ENCODE measurements around the gene COPS4. TPM values are rescaled to one million over a fixed set of nuclear protein-coding genes. Genes with fewer than 3 reads are reported as not detected.

The COPS4 gene
- total RNA-seq, 1 donor from 2014 or later: 27.0 TPM

- H3K4me3 ChIP-seq (ENCODE audit: low read depth, low read length): no peak overlapping the region
- DNase-seq (ENCODE audit: low read depth): no peak
- no peak for TF ChIP-seq CTCF (conservative IDR thresholded peaks at IDR 0.05; ENCODE audit: low read depth, low read length)
Observed at GRCh38 chr4:83096397-83096796, 61.4 kb downstream of the COPS4 start.

- DNase-seq (ENCODE audit: low read depth): no peak
- no peak overlapping the region for H3K4me3 ChIP-seq (ENCODE audit: low read depth, low read length)
- no peak for TF ChIP-seq CTCF (conservative IDR thresholded peaks at IDR 0.05; ENCODE audit: low read depth, low read length)
Observed at GRCh38 chr4:83104991-83105390, 70.0 kb downstream of the COPS4 start.

- H3K4me3 ChIP-seq (ENCODE audit: low read depth, low read length): no peak overlapping the region
- DNase-seq (ENCODE audit: low read depth): no peak
- no peak for TF ChIP-seq CTCF (conservative IDR thresholded peaks at IDR 0.05; ENCODE audit: low read depth, low read length)
Observed at GRCh38 chr4:83107631-83108030, 72.6 kb downstream of the COPS4 start.

GRCh38 chr4:83108101-83108861 lies 73.3 kb downstream of the COPS4 start:
- no peak overlapping the region for H3K4me3 ChIP-seq (ENCODE audit: low read depth, low read length)
- no peak for TF ChIP-seq CTCF (conservative IDR thresholded peaks at IDR 0.05; ENCODE audit: low read depth, low read length)
- DNase-seq (ENCODE audit: low read depth): no peak

GRCh38 chr4:83109480-83110222 lies 74.7 kb downstream of the COPS4 start:
- no peak for DNase-seq (ENCODE audit: low read depth)
- H3K4me3 ChIP-seq (ENCODE audit: low read depth, low read length): peak overlapping the region; percentile 58
- no peak for TF ChIP-seq CTCF (conservative IDR thresholded peaks at IDR 0.05; ENCODE audit: low read depth, low read length)

GRCh38 chr4:83110223-83110945 lies 75.4 kb downstream of the COPS4 start:
- peak; percentile 89 for TF ChIP-seq CTCF (conservative IDR thresholded peaks at IDR 0.05; ENCODE audit: low read depth, low read length)
- peak; percentile 39 for DNase-seq (ENCODE audit: low read depth)
- H3K4me3 ChIP-seq (ENCODE audit: low read depth, low read length): peak overlapping the region; percentile 58

Data from epithelial cell of proximal tubule (primary cell).